Measurements from ENCODE around the gene PRICKLE1.

GRCh38 chr12:42524716-42525115, 64.8 kb downstream of the PRICKLE1 start:
- TF ChIP-seq, protein P1, sequence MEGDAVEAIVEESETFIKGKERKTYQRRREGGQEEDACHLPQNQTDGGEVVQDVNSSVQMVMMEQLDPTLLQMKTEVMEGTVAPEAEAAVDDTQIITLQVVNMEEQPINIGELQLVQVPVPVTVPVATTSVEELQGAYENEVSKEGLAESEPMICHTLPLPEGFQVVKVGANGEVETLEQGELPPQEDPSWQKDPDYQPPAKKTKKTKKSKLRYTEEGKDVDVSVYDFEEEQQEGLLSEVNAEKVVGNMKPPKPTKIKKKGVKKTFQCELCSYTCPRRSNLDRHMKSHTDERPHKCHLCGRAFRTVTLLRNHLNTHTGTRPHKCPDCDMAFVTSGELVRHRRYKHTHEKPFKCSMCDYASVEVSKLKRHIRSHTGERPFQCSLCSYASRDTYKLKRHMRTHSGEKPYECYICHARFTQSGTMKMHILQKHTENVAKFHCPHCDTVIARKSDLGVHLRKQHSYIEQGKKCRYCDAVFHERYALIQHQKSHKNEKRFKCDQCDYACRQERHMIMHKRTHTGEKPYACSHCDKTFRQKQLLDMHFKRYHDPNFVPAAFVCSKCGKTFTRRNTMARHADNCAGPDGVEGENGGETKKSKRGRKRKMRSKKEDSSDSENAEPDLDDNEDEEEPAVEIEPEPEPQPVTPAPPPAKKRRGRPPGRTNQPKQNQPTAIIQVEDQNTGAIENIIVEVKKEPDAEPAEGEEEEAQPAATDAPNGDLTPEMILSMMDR (conservative IDR thresholded peaks at IDR 0.05; ENCODE audit: low read depth in 2 of 2): no peak
- no peak for TF ChIP-seq EZH2 (IDR thresholded peaks at IDR 0.05; ENCODE audit: low read depth, unreplicated experiment)
- no peak for TF ChIP-seq POLR2AphosphoS5 (IDR thresholded peaks at IDR 0.05; ENCODE audit: low read depth)
